Memory B cell (primary cell): ENCODE measurements around the gene CNTNAP2.
"Not testable (repeated sequence)": the region's sequence is repeated elsewhere in the genome, so short reads cannot be mapped to it uniquely, and the experiment has no call there.

Experiments used
- ATAC-seq: fragments of 150-1000 bp; cut with Tn5 transposase; 2 replicates; pipeline ENCODE4 v1.10.0; 2021; ENCODE audit warnings: low read depth, mild to moderate bottlenecking, moderate library complexity
- DNase-seq, 2 donors: peaks; one replicate each; pipeline ENCODE4 v3.0.0; 2022; ENCODE audit warnings: low spot score in 2 of 2
- H3K27ac Mint-ChIP-seq: one replicate; pipeline ENCODE4 v1.8.0; 2022; ENCODE audit warnings: mild to moderate bottlenecking, moderate library complexity, mixed read lengths
- H3K27me3 Mint-ChIP-seq: one replicate; pipeline ENCODE4 v1.8.0; 2022; ENCODE audit warnings: mixed read lengths
- H3K36me3 Mint-ChIP-seq: one replicate; pipeline ENCODE4 v1.8.0; 2022; ENCODE audit warnings: mild to moderate bottlenecking, mixed read lengths
- H3K4me1 Mint-ChIP-seq: one replicate; pipeline ENCODE4 v1.8.0; 2022; ENCODE audit warnings: mixed read lengths
- H3K4me3 Mint-ChIP-seq: one replicate; pipeline ENCODE4 v1.8.0; 2022; ENCODE audit warnings: mild to moderate bottlenecking, moderate library complexity, mixed read lengths
- H3K9me3 Mint-ChIP-seq: one replicate; pipeline ENCODE4 v1.8.0; 2022; ENCODE audit warnings: mixed read lengths

Gene CNTNAP2

DNA sequence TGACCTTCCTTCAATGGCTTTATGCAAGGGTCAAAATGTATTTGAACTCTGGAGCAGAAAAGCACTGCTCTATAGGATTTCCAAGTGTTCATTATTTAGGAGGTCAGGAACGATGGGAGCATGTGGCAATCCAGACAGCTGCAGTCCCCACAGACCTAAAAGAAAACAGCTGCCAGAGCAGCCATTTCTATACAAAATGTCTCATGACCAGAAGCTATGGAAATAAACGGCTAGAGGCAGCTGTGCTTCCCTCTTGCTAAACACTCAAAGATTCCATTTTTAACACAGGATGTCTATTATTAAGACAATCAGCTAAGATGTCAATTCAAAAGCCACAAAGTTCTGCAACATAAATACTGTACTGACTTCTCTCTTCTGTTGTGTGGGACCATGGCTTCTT, 1594.8 kb downstream of the CNTNAP2 start:
- ATAC-seq: no peak
- no peak for DNase-seq
- no peaks in the 10 kb centered on the region for H3K27me3 Mint-ChIP-seq
- H3K27ac Mint-ChIP-seq: no peak overlapping the region
- H3K4me3 Mint-ChIP-seq: no peak overlapping the region
- H3K9me3 Mint-ChIP-seq: peaks cover 10% of the 10 kb centered on the region
- no peaks in the 10 kb centered on the region for H3K36me3 Mint-ChIP-seq
- no peaks in the 10 kb centered on the region for H3K4me1 Mint-ChIP-seq

GRCh38 chr7:147721962-147722830, 1605.6 kb downstream of the CNTNAP2 start:
- no peak for ATAC-seq
- no peak for DNase-seq
- no peaks in the 10 kb centered on the region for H3K4me1 Mint-ChIP-seq
- H3K9me3 Mint-ChIP-seq: no peaks in the 10 kb centered on the region
- H3K36me3 Mint-ChIP-seq: no peaks in the 10 kb centered on the region
- no peak overlapping the region for H3K4me3 Mint-ChIP-seq
- H3K27ac Mint-ChIP-seq: no peak overlapping the region
- peaks cover 2% of the 10 kb centered on the region for H3K27me3 Mint-ChIP-seq

- Mint-ChIP-seq H3K27ac (no peak overlapping the region), H3K36me3 (no peaks in the 10 kb centered on the region), H3K4me1 (no peaks in the 10 kb centered on the region), H3K4me3 (no peak overlapping the region), H3K27me3 (peaks cover 2% of the 10 kb centered on the region), H3K9me3 (no peaks in the 10 kb centered on the region)
- ATAC-seq (no peak), DNase-seq (no peak)
Measured at GRCh38 chr7:147723536-147723935, 1606.9 kb downstream of the CNTNAP2 start.

GRCh38 chr7:147731311-147731710, 1614.7 kb downstream of the CNTNAP2 start:
- H3K4me3 Mint-ChIP-seq: no peak overlapping the region
- H3K4me1 Mint-ChIP-seq: no peaks in the 10 kb centered on the region
- H3K27me3 Mint-ChIP-seq: no peaks in the 10 kb centered on the region
- no peak overlapping the region for H3K27ac Mint-ChIP-seq
- no peaks in the 10 kb centered on the region for H3K36me3 Mint-ChIP-seq
- DNase-seq: no peak
- peaks cover 14% of the 10 kb centered on the region for H3K9me3 Mint-ChIP-seq
- ATAC-seq: no peak

DNA sequence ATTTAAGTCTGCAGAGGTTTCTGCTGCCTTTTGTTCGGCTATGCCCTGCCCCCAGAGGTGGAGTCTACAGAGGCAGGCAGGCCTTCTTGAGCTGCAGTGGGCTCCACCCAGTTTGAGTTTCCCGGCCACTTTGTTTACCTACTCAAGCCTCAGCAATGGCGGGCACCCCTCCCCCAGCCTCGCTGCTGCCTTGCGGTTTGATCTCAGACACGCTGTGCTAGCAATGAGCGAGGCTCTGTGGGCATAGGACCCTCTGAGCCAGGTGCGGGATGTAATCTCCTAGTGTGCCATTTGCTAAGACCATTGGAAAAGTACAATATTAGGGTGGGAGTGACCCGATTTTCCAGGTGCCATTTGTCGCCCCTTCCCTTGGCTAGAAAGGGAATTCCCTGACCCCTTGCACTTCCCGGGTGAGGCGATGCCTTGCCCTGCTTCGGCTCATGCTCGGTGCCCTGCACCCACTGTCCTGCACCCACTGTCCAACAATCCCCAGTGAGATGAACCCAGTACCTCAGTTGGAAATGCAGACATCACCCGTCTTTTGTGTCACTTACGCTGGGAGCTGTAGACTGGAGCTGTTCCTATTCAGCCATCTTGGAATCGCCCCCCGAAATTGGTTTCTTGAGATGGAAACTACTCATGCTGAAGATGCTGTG, 1621.1 kb downstream of the CNTNAP2 start:
- H3K27me3 Mint-ChIP-seq, H3K36me3 Mint-ChIP-seq, H3K4me1 Mint-ChIP-seq, H3K9me3 Mint-ChIP-seq, DNase-seq, H3K27ac Mint-ChIP-seq, H3K4me3 Mint-ChIP-seq, ATAC-seq: not testable (repeated sequence)

- no peaks in the 10 kb centered on the region for H3K27me3 Mint-ChIP-seq
- ATAC-seq (no peak), DNase-seq (no peak)
- H3K4me1 Mint-ChIP-seq: no peaks in the 10 kb centered on the region
- H3K4me3 Mint-ChIP-seq: no peak overlapping the region
- H3K9me3 Mint-ChIP-seq: peaks cover 13% of the 10 kb centered on the region
- H3K27ac Mint-ChIP-seq: no peak overlapping the region
- no peaks in the 10 kb centered on the region for H3K36me3 Mint-ChIP-seq
Measured at GRCh38 chr7:147742301-147742700, 1625.7 kb downstream of the CNTNAP2 start.

DNA sequence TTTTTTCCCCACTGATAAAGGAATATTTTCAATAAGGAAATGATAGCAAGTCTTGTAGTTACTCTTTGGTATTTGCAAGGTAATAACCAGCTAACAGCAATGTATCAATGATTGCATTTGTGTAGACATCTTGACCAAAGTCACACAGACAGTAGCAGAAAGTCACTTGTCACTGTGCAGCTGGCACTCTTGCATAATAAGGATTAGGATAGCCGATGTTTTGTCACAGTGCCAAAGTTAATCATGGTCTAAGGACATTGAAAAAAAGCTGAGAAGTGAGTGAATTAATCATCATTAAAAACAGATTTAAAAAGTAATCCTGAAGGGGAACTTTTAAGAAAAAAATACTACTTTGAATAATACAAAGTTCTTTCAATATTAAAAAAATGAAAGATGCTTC, 1639.7 kb downstream of the CNTNAP2 start:
- no peak overlapping the region for H3K4me3 Mint-ChIP-seq
- no peak overlapping the region for H3K27ac Mint-ChIP-seq
- H3K9me3 Mint-ChIP-seq: no peaks in the 10 kb centered on the region
- ATAC-seq (no peak), DNase-seq (no peak)
- no peaks in the 10 kb centered on the region for H3K36me3 Mint-ChIP-seq
- no peaks in the 10 kb centered on the region for H3K4me1 Mint-ChIP-seq
- no peaks in the 10 kb centered on the region for H3K27me3 Mint-ChIP-seq

GRCh38 chr7:147759327-147759943, 1642.8 kb downstream of the CNTNAP2 start:
- Mint-ChIP-seq H3K27me3 (no peaks in the 10 kb centered on the region), H3K4me1 (no peaks in the 10 kb centered on the region), H3K4me3 (no peak overlapping the region), H3K36me3 (no peaks in the 10 kb centered on the region), H3K9me3 (peaks cover 2% of the 10 kb centered on the region), H3K27ac (no peak overlapping the region)
- no peak for DNase-seq
- no peak for ATAC-seq

DNA sequence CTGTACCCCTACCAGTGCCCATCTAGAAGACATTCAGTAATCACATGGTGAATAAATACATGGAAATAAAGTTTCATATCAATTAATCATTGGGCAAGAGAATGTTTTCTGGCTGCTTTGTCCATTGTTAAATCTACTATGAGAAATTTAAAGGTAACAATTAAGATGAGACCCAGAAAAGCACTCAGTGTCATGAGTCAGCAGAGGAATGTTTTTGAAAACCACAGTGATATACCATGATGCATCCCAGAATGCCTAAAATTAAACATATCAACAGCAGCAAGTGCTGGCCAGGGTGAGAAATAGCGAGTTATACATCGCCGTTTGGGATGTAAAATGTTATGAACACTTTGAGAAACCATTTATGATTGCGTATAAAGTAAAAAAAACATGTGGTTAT, 1648.7 kb downstream of the CNTNAP2 start:
- Mint-ChIP-seq H3K4me3 (no peak overlapping the region), H3K9me3 (peaks cover 2% of the 10 kb centered on the region), H3K36me3 (no peaks in the 10 kb centered on the region), H3K27me3 (no peaks in the 10 kb centered on the region), H3K4me1 (no peaks in the 10 kb centered on the region), H3K27ac (no peak overlapping the region)
- DNase-seq (no peak), ATAC-seq (no peak)

- DNase-seq: no peak
- Mint-ChIP-seq H3K27me3 (no peaks in the 10 kb centered on the region), H3K4me3 (no peak overlapping the region), H3K27ac (no peak overlapping the region), H3K4me1 (no peaks in the 10 kb centered on the region), H3K36me3 (no peaks in the 10 kb centered on the region), H3K9me3 (peaks cover 2% of the 10 kb centered on the region)
- no peak for ATAC-seq
Measured at GRCh38 chr7:147771344-147771743, 1654.7 kb downstream of the CNTNAP2 start.

DNA sequence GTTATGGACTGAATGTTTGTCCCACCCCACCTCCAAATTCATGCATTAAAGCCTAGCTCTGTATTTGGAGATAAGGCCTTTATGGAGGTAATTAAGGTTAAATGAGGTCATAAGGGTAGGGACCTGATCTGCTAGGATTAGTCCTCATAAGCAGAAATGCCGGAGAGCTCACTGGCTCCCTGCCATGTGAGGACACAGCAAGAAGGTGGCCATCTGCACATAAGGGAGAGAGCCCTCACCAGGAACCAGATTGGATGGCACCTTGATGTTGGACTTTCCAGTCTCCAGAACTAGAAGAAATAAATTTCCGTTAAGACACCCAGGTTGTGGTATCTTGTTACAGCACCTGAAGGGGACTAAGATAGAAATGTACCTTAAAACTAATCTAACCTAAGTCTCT, 1657.9 kb downstream of the CNTNAP2 start:
- Mint-ChIP-seq H3K27ac (no peak overlapping the region), H3K27me3 (no peaks in the 10 kb centered on the region), H3K9me3 (peaks cover 2% of the 10 kb centered on the region), H3K4me1 (no peaks in the 10 kb centered on the region), H3K4me3 (no peak overlapping the region), H3K36me3 (no peaks in the 10 kb centered on the region)
- ATAC-seq: no peak
- DNase-seq: no peak

- no peaks in the 10 kb centered on the region for H3K27me3 Mint-ChIP-seq
- H3K36me3 Mint-ChIP-seq: no peaks in the 10 kb centered on the region
- ATAC-seq (no peak), DNase-seq (no peak)
- peaks cover 2% of the 10 kb centered on the region for H3K9me3 Mint-ChIP-seq
- H3K27ac Mint-ChIP-seq: no peak overlapping the region
- no peak overlapping the region for H3K4me3 Mint-ChIP-seq
- no peaks in the 10 kb centered on the region for H3K4me1 Mint-ChIP-seq
Measured at GRCh38 chr7:147775516-147776284, 1659.1 kb downstream of the CNTNAP2 start.

- no peak for DNase-seq
- no peak for ATAC-seq
Measured at GRCh38 chr7:147777309-147777708, 1660.7 kb downstream of the CNTNAP2 start.

GRCh38 chr7:147779949-147780348, 1663.3 kb downstream of the CNTNAP2 start:
- Mint-ChIP-seq H3K4me1 (no peaks in the 10 kb centered on the region), H3K27me3 (no peaks in the 10 kb centered on the region), H3K4me3 (no peak overlapping the region), H3K27ac (no peak overlapping the region), H3K9me3 (peaks cover 2% of the 10 kb centered on the region), H3K36me3 (no peaks in the 10 kb centered on the region)
- ATAC-seq (no peak), DNase-seq (no peak)

More at GRCh38 chr7:147777309-147777708, 1660.7 kb downstream of the CNTNAP2 start:
- H3K4me1 Mint-ChIP-seq: no peaks in the 10 kb centered on the region
- no peaks in the 10 kb centered on the region for H3K36me3 Mint-ChIP-seq
- H3K27me3 Mint-ChIP-seq: no peaks in the 10 kb centered on the region
- no peak overlapping the region for H3K4me3 Mint-ChIP-seq
- peaks cover 2% of the 10 kb centered on the region for H3K9me3 Mint-ChIP-seq
- H3K27ac Mint-ChIP-seq: no peak overlapping the region
